Measurements from ENCODE around the gene MAP2K4.

MAP2K4 gene

GRCh38 chr17:12088035-12088434 lies 67.4 kb downstream of the MAP2K4 start:
- ATAC-seq (ENCODE audit: low read depth) = no peak
- Histone ChIP-seq H3K27me3 (ENCODE audit: insufficient read depth, poor library complexity, severe bottlenecking) (no peaks in the 10 kb centered on the region), H3K4me3 (ENCODE audit: severe bottlenecking) (no peak overlapping the region), H3K36me3 (ENCODE audit: low read depth) (no peaks in the 10 kb centered on the region), H3K4me1 (ENCODE audit: insufficient read depth, poor library complexity, severe bottlenecking) (peaks cover 15% of the 10 kb centered on the region), H3K27ac (ENCODE audit: poor library complexity, severe bottlenecking) (no peak overlapping the region), H3K9me3 (ENCODE audit: severe bottlenecking) (no peaks in the 10 kb centered on the region)
- TF ChIP-seq CTCF (IDR thresholded peaks at IDR 0.05; ENCODE audit: poor library complexity, severe bottlenecking) = no peak
- DNase-seq (ENCODE audit: low spot score) = no peak

- ATAC-seq (ENCODE audit: low read depth) (peak; percentile 96), DNase-seq (ENCODE audit: low spot score) (no peak)
- peaks cover 2% of the 10 kb centered on the region; the same call in 1 of the 2 replicates for H3K36me3 ChIP-seq (ENCODE audit: low read depth)
- no peaks in the 10 kb centered on the region for H3K27me3 ChIP-seq (ENCODE audit: insufficient read depth, poor library complexity, severe bottlenecking)
- TF ChIP-seq CTCF (IDR thresholded peaks at IDR 0.05; ENCODE audit: poor library complexity, severe bottlenecking) = no peak
- H3K4me1 ChIP-seq (ENCODE audit: insufficient read depth, poor library complexity, severe bottlenecking) = peaks cover 15% of the 10 kb centered on the region
- no peaks in the 10 kb centered on the region for H3K9me3 ChIP-seq (ENCODE audit: severe bottlenecking)
- H3K4me3 ChIP-seq (ENCODE audit: severe bottlenecking) = no peak overlapping the region
- H3K27ac ChIP-seq (ENCODE audit: poor library complexity, severe bottlenecking) = peak overlapping the region; percentile 77
Observed at GRCh38 chr17:12089809-12090384, 69.2 kb downstream of the MAP2K4 start.

GRCh38 chr17:12094336-12094735 lies 73.7 kb downstream of the MAP2K4 start:
- DNase-seq (ENCODE audit: low spot score) = no peak
- no peak for TF ChIP-seq CTCF (IDR thresholded peaks at IDR 0.05; ENCODE audit: poor library complexity, severe bottlenecking)
- Histone ChIP-seq H3K4me3 (ENCODE audit: severe bottlenecking) (no peak overlapping the region), H3K4me1 (ENCODE audit: insufficient read depth, poor library complexity, severe bottlenecking) (peaks cover 11% of the 10 kb centered on the region), H3K9me3 (ENCODE audit: severe bottlenecking) (no peaks in the 10 kb centered on the region), H3K27ac (ENCODE audit: poor library complexity, severe bottlenecking) (no peak overlapping the region), H3K36me3 (ENCODE audit: low read depth) (peaks cover 28% of the 10 kb centered on the region), H3K27me3 (ENCODE audit: insufficient read depth, poor library complexity, severe bottlenecking) (no peaks in the 10 kb centered on the region)
- ATAC-seq (ENCODE audit: low read depth) = no peak

- Histone ChIP-seq H3K36me3 (ENCODE audit: low read depth) (peaks cover 28% of the 10 kb centered on the region), H3K9me3 (ENCODE audit: severe bottlenecking) (no peaks in the 10 kb centered on the region), H3K4me1 (ENCODE audit: insufficient read depth, poor library complexity, severe bottlenecking) (no peaks in the 10 kb centered on the region), H3K27ac (ENCODE audit: poor library complexity, severe bottlenecking) (no peak overlapping the region), H3K27me3 (ENCODE audit: insufficient read depth, poor library complexity, severe bottlenecking) (no peaks in the 10 kb centered on the region), H3K4me3 (ENCODE audit: severe bottlenecking) (no peak overlapping the region)
- ATAC-seq (ENCODE audit: low read depth) (no peak), DNase-seq (ENCODE audit: low spot score) (no peak)
- TF ChIP-seq CTCF (IDR thresholded peaks at IDR 0.05; ENCODE audit: poor library complexity, severe bottlenecking) = no peak
Observed at GRCh38 chr17:12095522-12095921, 74.8 kb downstream of the MAP2K4 start.

GRCh38 chr17:12097326-12097725 lies 76.6 kb downstream of the MAP2K4 start:
- Histone ChIP-seq H3K4me1 (ENCODE audit: insufficient read depth, poor library complexity, severe bottlenecking) (no peaks in the 10 kb centered on the region), H3K27me3 (ENCODE audit: insufficient read depth, poor library complexity, severe bottlenecking) (no peaks in the 10 kb centered on the region), H3K4me3 (ENCODE audit: severe bottlenecking) (no peak overlapping the region), H3K9me3 (ENCODE audit: severe bottlenecking) (no peaks in the 10 kb centered on the region), H3K27ac (ENCODE audit: poor library complexity, severe bottlenecking) (no peak overlapping the region), H3K36me3 (ENCODE audit: low read depth) (peaks cover 28% of the 10 kb centered on the region)
- DNase-seq (ENCODE audit: low spot score) (no peak), ATAC-seq (ENCODE audit: low read depth) (no peak)
- no peak for TF ChIP-seq CTCF (IDR thresholded peaks at IDR 0.05; ENCODE audit: poor library complexity, severe bottlenecking)

All from RWPE2 (cell line).